GM15510 (cell line): Measurements from ENCODE around the gene NKAIN2.

ENCODE experiments used
- POLR2A ChIP-seq: IDR thresholded peaks from 3 replicates; pipeline ENCODE4 v1.6.1; 2011; ENCODE audit warnings: borderline replicate concordance; ENCODE audit not compliant: insufficient read length; ENCODE audit errors: extremely low read depth

NKAIN2 gene

GRCh38 chr6:123803504-123804013 is at the start of gene NKAIN2:
Gene NKAIN2 (plus strand): TSS chr6:123803865.
- no peak for TF ChIP-seq POLR2A

- no peak for TF ChIP-seq POLR2A
Measured at GRCh38 chr6:123759472-123759871, 44.2 kb upstream of the NKAIN2 start.

- TF ChIP-seq POLR2A = no peak
Measured at GRCh38 chr6:123763904-123764303, 39.8 kb upstream of the NKAIN2 start.

- no peak for TF ChIP-seq POLR2A
Measured at GRCh38 chr6:123764722-123765121, 38.9 kb upstream of the NKAIN2 start.

- TF ChIP-seq POLR2A = no peak
Measured at GRCh38 chr6:123768921-123769320, 34.7 kb upstream of the NKAIN2 start.

GRCh38 chr6:123769431-123769830 is 34.2 kb upstream of the NKAIN2 start:
- no peak for TF ChIP-seq POLR2A

- TF ChIP-seq POLR2A = no peak
Measured at GRCh38 chr6:123770247-123770949, 33.3 kb upstream of the NKAIN2 start.

- TF ChIP-seq POLR2A = no peak
Measured at GRCh38 chr6:123771126-123771525, 32.5 kb upstream of the NKAIN2 start.

- TF ChIP-seq POLR2A = no peak
Measured at GRCh38 chr6:123777563-123777962, 26.1 kb upstream of the NKAIN2 start.

- no peak for TF ChIP-seq POLR2A
Measured at GRCh38 chr6:123780021-123780420, 23.6 kb upstream of the NKAIN2 start.

- TF ChIP-seq POLR2A = no peak
Measured at GRCh38 chr6:123784330-123784729, 19.3 kb upstream of the NKAIN2 start.

GRCh38 chr6:123785039-123785438 is 18.6 kb upstream of the NKAIN2 start:
- no peak for TF ChIP-seq POLR2A

- TF ChIP-seq POLR2A = no peak
Measured at GRCh38 chr6:123788319-123788718, 15.3 kb upstream of the NKAIN2 start.

- TF ChIP-seq POLR2A = no peak
Measured at GRCh38 chr6:123794190-123794589, 9.5 kb upstream of the NKAIN2 start.

- TF ChIP-seq POLR2A = no peak
Measured at GRCh38 chr6:123794799-123795198, 8.9 kb upstream of the NKAIN2 start.

- TF ChIP-seq POLR2A = no peak
Measured at GRCh38 chr6:123801067-123801466, 2.6 kb upstream of the NKAIN2 start.

GRCh38 chr6:123802351-123802696 is 1.3 kb upstream of the NKAIN2 start:
- no peak for TF ChIP-seq POLR2A

GRCh38 chr6:123802697-123803503 is 765 bp upstream of the NKAIN2 start:
- TF ChIP-seq POLR2A = no peak
